Natural killer cell (primary cell): ENCODE results near the gene TAS2R41. TPM values are rescaled to one million over a fixed set of nuclear protein-coding genes. Genes with fewer than 3 reads are reported as not detected.

Source experiments
- ATAC-seq, 3 donors: fragments of 150-1000 bp in 2 of 3; fragments of 200-7000 bp in 1 of 3; cut with Tn5 transposase; 1 replicate in 1 of 3; 2 replicates in 2 of 3; pipeline ENCODE4 v1.10.0; 2021; ENCODE audit warnings: mild to moderate bottlenecking in 2 of 3, moderate library complexity in 2 of 3
- DNase-seq, 2 donors: peaks; one replicate each; pipeline versions ENCODE4 v3.0.0 to v3.0.0-alpha.2; 2013 to 2021; ENCODE audit warnings: mixed read lengths in 1 of 2
- H3K27ac ChIP-seq: one replicate; pipeline ENCODE4 v1.5.1; 2013; ENCODE audit warnings: mild to moderate bottlenecking, low read length
- H3K27me3 ChIP-seq: one replicate; pipeline ENCODE4 v1.6.1; 2013; ENCODE audit warnings: low read length; ENCODE audit not compliant: control insufficient read depth, insufficient read depth
- H3K36me3 ChIP-seq: one replicate; pipeline ENCODE4 v1.6.1; 2013; ENCODE audit warnings: low read length; ENCODE audit not compliant: control insufficient read depth, insufficient read depth
- H3K4me1 ChIP-seq: one replicate; pipeline ENCODE4 v1.6.1; 2013; ENCODE audit warnings: low read length; ENCODE audit not compliant: control insufficient read depth, insufficient read depth
- H3K4me3 ChIP-seq: one replicate; pipeline ENCODE4 v1.5.1; 2013; ENCODE audit warnings: low read length
- H3K9me3 ChIP-seq: one replicate; pipeline ENCODE4 v1.6.1; 2013; ENCODE audit warnings: low read length; ENCODE audit not compliant: control insufficient read depth, insufficient read depth
- H3K27ac Mint-ChIP-seq, 2 donors: one replicate each; pipeline ENCODE4 v1.8.0; 2022; ENCODE audit warnings: mild to moderate bottlenecking in 2 of 2, mixed read lengths in 2 of 2, moderate library complexity in 1 of 2
- H3K27me3 Mint-ChIP-seq, 2 donors: one replicate each; pipeline ENCODE4 v1.8.0; 2022; ENCODE audit warnings: low read depth in 2 of 2, mixed read lengths in 2 of 2
- H3K36me3 Mint-ChIP-seq: one replicate; pipeline ENCODE4 v1.8.0; 2022; ENCODE audit warnings: mixed read lengths
- H3K4me1 Mint-ChIP-seq, 2 donors: one replicate each; pipeline ENCODE4 v1.8.0; 2022; ENCODE audit warnings: mixed read lengths in 2 of 2
- H3K4me3 Mint-ChIP-seq: one replicate; pipeline ENCODE4 v1.8.0; 2022; ENCODE audit warnings: mild to moderate bottlenecking, moderate library complexity, mixed read lengths
- H3K9me3 Mint-ChIP-seq, 2 donors: one replicate each; pipeline ENCODE4 v1.8.0; 2022; ENCODE audit warnings: mixed read lengths in 2 of 2
- WGBS: methylation state at CpG from one replicate; pipeline ENCODE4 v1.1.7; 2013; ENCODE audit warnings: missing lambda C conversion rate; ENCODE audit not compliant: insufficient coverage; 5-methylcytosine and 5-hydroxymethylcytosine counted together
- intact Hi-C: fragments of 100-400 bp; cut with micrococcal nuclease; formaldehyde crosslinking; loops from one replicate; pipeline ENCODE4 v1.14.2; 2022
- total RNA-seq, 4 donors: library from RNA; stranded (reverse); fragments of 120-200 nt in 1 of 4; gene quantifications; one replicate each; pipeline versions ENCODE4 v1.2.3 to v1.2.4, GENCODE V29; 2013 to 2022
- TF ChIP-seq, protein P1 (sequence below): fragments of 200-600 bp; IDR thresholded peaks from one replicate; pipeline ENCODE4 v1.8.0; 2022; ENCODE audit warnings: antibody characterized with exemption

TAS2R41 gene
- total RNA-seq, 3 donors from 2014 or later (not counting 1 experiment from before 2014, with no cell fraction given) = not detected

DNA sequence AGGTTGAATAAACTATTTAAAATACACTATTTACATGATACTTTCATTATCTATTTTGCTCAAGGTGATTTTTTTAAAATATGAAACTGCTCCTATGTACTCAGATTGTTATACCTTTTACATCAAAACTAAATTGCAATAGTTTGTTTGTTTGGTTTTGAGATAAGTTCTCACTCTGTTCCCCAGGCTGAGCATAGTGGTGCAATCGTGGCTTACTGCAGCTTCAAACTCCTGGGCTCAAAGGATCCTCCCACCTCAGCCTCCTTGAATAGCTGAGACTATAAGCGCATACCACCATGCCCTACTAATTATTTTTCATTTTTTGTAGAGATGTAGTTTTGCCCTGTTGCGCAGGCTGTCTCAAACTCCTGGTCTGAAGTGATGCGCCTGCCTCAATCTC, 21.7 kb upstream of the TAS2R41 start:
- Histone ChIP-seq H3K27ac (no peak overlapping the region), H3K4me1 (no peaks in the 10 kb centered on the region), H3K4me3 (no peak overlapping the region), H3K9me3 (no peaks in the 10 kb centered on the region), H3K27me3 (no peaks in the 10 kb centered on the region), H3K36me3 (no peaks in the 10 kb centered on the region)
- TF ChIP-seq, protein P1, sequence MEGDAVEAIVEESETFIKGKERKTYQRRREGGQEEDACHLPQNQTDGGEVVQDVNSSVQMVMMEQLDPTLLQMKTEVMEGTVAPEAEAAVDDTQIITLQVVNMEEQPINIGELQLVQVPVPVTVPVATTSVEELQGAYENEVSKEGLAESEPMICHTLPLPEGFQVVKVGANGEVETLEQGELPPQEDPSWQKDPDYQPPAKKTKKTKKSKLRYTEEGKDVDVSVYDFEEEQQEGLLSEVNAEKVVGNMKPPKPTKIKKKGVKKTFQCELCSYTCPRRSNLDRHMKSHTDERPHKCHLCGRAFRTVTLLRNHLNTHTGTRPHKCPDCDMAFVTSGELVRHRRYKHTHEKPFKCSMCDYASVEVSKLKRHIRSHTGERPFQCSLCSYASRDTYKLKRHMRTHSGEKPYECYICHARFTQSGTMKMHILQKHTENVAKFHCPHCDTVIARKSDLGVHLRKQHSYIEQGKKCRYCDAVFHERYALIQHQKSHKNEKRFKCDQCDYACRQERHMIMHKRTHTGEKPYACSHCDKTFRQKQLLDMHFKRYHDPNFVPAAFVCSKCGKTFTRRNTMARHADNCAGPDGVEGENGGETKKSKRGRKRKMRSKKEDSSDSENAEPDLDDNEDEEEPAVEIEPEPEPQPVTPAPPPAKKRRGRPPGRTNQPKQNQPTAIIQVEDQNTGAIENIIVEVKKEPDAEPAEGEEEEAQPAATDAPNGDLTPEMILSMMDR = no peak
- intact Hi-C loops = no loop called here
- Mint-ChIP-seq H3K9me3 (no peaks in the 10 kb centered on the region), H3K4me3 (no peak overlapping the region), H3K27me3 (peaks cover 0 to 17% of the 10 kb centered on the region in 2 donors), H3K36me3 (no peaks in the 10 kb centered on the region), H3K4me1 (no peaks in the 10 kb centered on the region), H3K27ac (no peak overlapping the region)
- DNase-seq (no peak), ATAC-seq (no peak)
- whole genome bisulfite sequencing = 77% methylated on average over 3 of the region's 4 CpGs

DNA sequence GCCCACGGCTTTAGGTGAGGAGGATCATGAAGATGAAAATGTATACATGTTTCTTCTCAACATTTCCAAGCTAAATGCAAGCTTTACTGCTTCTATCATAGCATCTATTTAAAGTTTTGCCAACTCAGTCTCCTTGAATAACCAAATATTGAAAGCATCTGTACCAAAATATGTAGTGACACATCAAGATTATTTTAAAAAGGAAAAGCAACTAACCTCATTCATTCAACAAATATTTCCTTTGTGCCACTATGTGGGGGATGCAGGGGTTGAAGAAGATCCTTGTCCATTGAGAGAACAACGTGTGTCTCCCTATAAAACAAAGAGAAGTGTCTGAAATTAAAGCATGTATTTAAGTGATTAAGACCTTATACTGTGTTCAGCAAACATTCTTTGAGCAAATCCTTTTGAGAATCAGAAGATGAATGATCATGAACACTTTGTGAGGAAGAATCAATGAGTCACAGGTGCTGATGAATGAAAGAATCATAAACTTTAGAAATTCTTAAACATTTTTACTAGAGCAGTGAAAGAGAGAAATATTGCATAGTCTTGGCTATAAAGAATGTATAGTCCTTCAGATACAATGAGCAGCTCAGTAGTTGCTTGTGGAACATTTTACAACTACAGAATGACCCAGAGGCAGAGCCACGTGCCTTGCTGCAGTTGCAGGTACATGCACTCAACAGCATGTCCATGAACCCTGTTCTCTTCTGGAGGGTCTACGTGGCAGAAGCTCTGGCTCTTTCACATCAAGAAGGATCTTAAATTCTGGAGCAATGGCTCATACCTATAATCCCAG, 20.5 kb upstream of the TAS2R41 start:
- H3K4me1 Mint-ChIP-seq = no peaks in the 10 kb centered on the region
- no peak for DNase-seq
- Histone ChIP-seq H3K36me3 (no peaks in the 10 kb centered on the region), H3K9me3 (no peaks in the 10 kb centered on the region), H3K4me1 (no peaks in the 10 kb centered on the region), H3K27ac (no peak overlapping the region), H3K4me3 (no peak overlapping the region), H3K27me3 (no peaks in the 10 kb centered on the region)
- H3K9me3 Mint-ChIP-seq = no peaks in the 10 kb centered on the region
- peaks cover 0 to 17% of the 10 kb centered on the region in 2 donors for H3K27me3 Mint-ChIP-seq
- ATAC-seq = no peak
- intact Hi-C loops = no loop called here
- no peak overlapping the region for H3K27ac Mint-ChIP-seq
- H3K4me3 Mint-ChIP-seq = no peak overlapping the region
- TF ChIP-seq, protein P1 = no peak
- no peaks in the 10 kb centered on the region for H3K36me3 Mint-ChIP-seq
- WGBS = 76% methylated on average over 3 of the region's 4 CpGs

GRCh38 chr7:143458263-143458662, 19.4 kb upstream of the TAS2R41 start:
- Histone ChIP-seq H3K27me3 (no peaks in the 10 kb centered on the region), H3K4me3 (no peak overlapping the region), H3K4me1 (no peaks in the 10 kb centered on the region), H3K27ac (no peak overlapping the region), H3K36me3 (no peaks in the 10 kb centered on the region), H3K9me3 (no peaks in the 10 kb centered on the region)
- no peaks in the 10 kb centered on the region for H3K9me3 Mint-ChIP-seq
- no peak for DNase-seq
- H3K27ac Mint-ChIP-seq = no peak overlapping the region
- no peak overlapping the region for H3K4me3 Mint-ChIP-seq
- H3K27me3 Mint-ChIP-seq = peaks cover 2 to 21% of the 10 kb centered on the region in 2 donors
- no peaks in the 10 kb centered on the region for H3K4me1 Mint-ChIP-seq
- H3K36me3 Mint-ChIP-seq = no peaks in the 10 kb centered on the region
- intact Hi-C loops = no loop called here
- 79% methylated on average over 3 of the region's 3 CpGs for WGBS
- TF ChIP-seq, protein P1 = no peak
- no peak for ATAC-seq

DNA sequence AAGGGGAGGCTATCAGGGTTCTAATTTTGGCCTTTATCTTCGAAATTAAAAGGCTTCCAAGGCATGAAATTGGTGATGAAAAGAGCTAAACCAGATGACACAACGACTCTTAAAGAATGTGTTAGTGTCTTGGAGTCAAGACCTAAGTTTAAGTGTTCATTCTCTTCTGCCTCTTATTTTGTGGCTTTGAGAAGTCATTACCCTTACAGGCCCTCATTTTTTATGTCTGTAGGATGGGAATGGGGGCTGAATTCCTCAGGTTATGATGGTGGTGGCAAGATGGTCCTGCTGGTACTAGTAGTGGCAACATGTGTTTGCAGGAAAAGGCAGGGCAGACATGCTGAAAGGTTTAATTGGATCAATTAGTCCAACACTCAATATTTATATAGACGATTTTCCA, 19.0 kb upstream of the TAS2R41 start:
- Histone ChIP-seq H3K27ac (no peak overlapping the region), H3K36me3 (no peaks in the 10 kb centered on the region), H3K4me1 (no peaks in the 10 kb centered on the region), H3K27me3 (no peaks in the 10 kb centered on the region), H3K9me3 (no peaks in the 10 kb centered on the region), H3K4me3 (no peak overlapping the region)
- intact Hi-C loops = no loop called here
- Mint-ChIP-seq H3K36me3 (no peaks in the 10 kb centered on the region), H3K4me1 (no peaks in the 10 kb centered on the region), H3K4me3 (no peak overlapping the region), H3K27ac (no peak overlapping the region), H3K27me3 (peaks cover 2 to 23% of the 10 kb centered on the region in 2 donors), H3K9me3 (no peaks in the 10 kb centered on the region)
- TF ChIP-seq, protein P1 = no peak
- WGBS = 67% methylated on average over 2 of the region's 3 CpGs
- ATAC-seq (no peak), DNase-seq (no peak)
